ENCODE measurements around the gene APOL6. TPM values are rescaled to one million over a fixed set of nuclear protein-coding genes. Genes with fewer than 3 reads are reported as not detected.

APOL6 gene
- total RNA-seq, 1 donor from 2014 or later = 20.9 TPM

GRCh38 chr22:35624547-35624946 lies 23.7 kb upstream of the APOL6 start:
- TF ChIP-seq CTCF (IDR thresholded peaks at IDR 0.05; ENCODE audit: insufficient read depth, low read length, poor library complexity, severe bottlenecking) = no peak
- Histone ChIP-seq H3K27me3 (ENCODE audit: control insufficient read depth, insufficient read depth, low read length) (no peaks in the 10 kb centered on the region), H3K36me3 (ENCODE audit: control insufficient read depth, insufficient read depth, low read length) (no peaks in the 10 kb centered on the region), H3K4me3 (ENCODE audit: low read depth, low read length) (no peak overlapping the region)
- no peak for DNase-seq (ENCODE audit: low read depth)

GRCh38 chr22:35625763-35626432 lies 22.3 kb upstream of the APOL6 start:
- Histone ChIP-seq H3K36me3 (ENCODE audit: control insufficient read depth, insufficient read depth, low read length) (no peaks in the 10 kb centered on the region), H3K4me3 (ENCODE audit: low read depth, low read length) (no peak overlapping the region), H3K27me3 (ENCODE audit: control insufficient read depth, insufficient read depth, low read length) (no peaks in the 10 kb centered on the region)

GRCh38 chr22:35627267-35628041 lies 20.8 kb upstream of the APOL6 start:
- peak overlapping the region; percentile 39 for H3K4me3 ChIP-seq (ENCODE audit: low read depth, low read length)
- H3K36me3 ChIP-seq (ENCODE audit: control insufficient read depth, insufficient read depth, low read length) = no peaks in the 10 kb centered on the region
- DNase-seq (ENCODE audit: low read depth) = peak; percentile 78
- TF ChIP-seq CTCF (IDR thresholded peaks at IDR 0.05; ENCODE audit: insufficient read depth, low read length, poor library complexity, severe bottlenecking) = peak; percentile 84
- H3K27me3 ChIP-seq (ENCODE audit: control insufficient read depth, insufficient read depth, low read length) = no peaks in the 10 kb centered on the region

More at GRCh38 chr22:35625763-35626432, 22.3 kb upstream of the APOL6 start:
- no peak for DNase-seq (ENCODE audit: low read depth)
- no peak for TF ChIP-seq CTCF (IDR thresholded peaks at IDR 0.05; ENCODE audit: insufficient read depth, low read length, poor library complexity, severe bottlenecking)

GRCh38 chr22:35628732-35629131 lies 19.5 kb upstream of the APOL6 start:
- no peak overlapping the region for H3K4me3 ChIP-seq (ENCODE audit: low read depth, low read length)
- DNase-seq (ENCODE audit: low read depth) = no peak
- H3K36me3 ChIP-seq (ENCODE audit: control insufficient read depth, insufficient read depth, low read length) = no peaks in the 10 kb centered on the region
- TF ChIP-seq CTCF (IDR thresholded peaks at IDR 0.05; ENCODE audit: insufficient read depth, low read length, poor library complexity, severe bottlenecking) = no peak
- H3K27me3 ChIP-seq (ENCODE audit: control insufficient read depth, insufficient read depth, low read length) = no peaks in the 10 kb centered on the region

GRCh38 chr22:35629406-35630216 lies 18.6 kb upstream of the APOL6 start:
- DNase-seq (ENCODE audit: low read depth) = peak; percentile 94
- Histone ChIP-seq H3K4me3 (ENCODE audit: low read depth, low read length) (no peak overlapping the region), H3K36me3 (ENCODE audit: control insufficient read depth, insufficient read depth, low read length) (no peaks in the 10 kb centered on the region), H3K27me3 (ENCODE audit: control insufficient read depth, insufficient read depth, low read length) (no peaks in the 10 kb centered on the region)
- TF ChIP-seq CTCF (IDR thresholded peaks at IDR 0.05; ENCODE audit: insufficient read depth, low read length, poor library complexity, severe bottlenecking) = no peak
